ENCODE data around the gene MYG1. TPM values are rescaled to one million over a fixed set of nuclear protein-coding genes. Genes with fewer than 3 reads are reported as not detected.

The MYG1 gene
- polyA plus RNA-seq, 1 of the 3 experiments (the other 2 are of a cell fraction) = 101 TPM

GRCh38 chr12:53267999-53268629 lies 31.4 kb upstream of the MYG1 start, which contains the start of gene ESPL1:
TSS of gene ESPL1 (plus strand) at chr12:53268299. CDS start at chr12:53268767, 468 bp downstream.
- Histone ChIP-seq H3K4me2 (peak within 1 kb of the TSS; percentile 95), H3F3A (replicated peaks; ENCODE audit: insufficient read depth) (no peaks in the 10 kb centered on the region), H3K9me3 (no peaks in the 10 kb centered on the region), H3K27me3 (ENCODE audit: insufficient read depth) (no peaks in the 10 kb centered on the region), H3K36me3 (replicated peaks in 1 of 2; ENCODE audit: control insufficient read depth in 1 of 2, insufficient read depth in 2 of 2, low read length in 1 of 2) (no peaks in the 10 kb centered on the region), H2AFZ (ENCODE audit: low read depth) (peak within 1 kb of the TSS; percentile 90), H3K4me1 (ENCODE audit: control insufficient read depth in 1 of 2, insufficient read depth in 2 of 2, low read depth in 1 of 2, low read length in 1 of 2) (peaks cover 5 to 21% of the 10 kb centered on the region in 2 experiments; a peak in 2 of 4 replicates), H3K9ac (peak within 1 kb of the TSS; percentile 74), H3K9me2 (no peaks in the 10 kb centered on the region), H3K79me2 (ENCODE audit: insufficient read depth) (peaks cover 48% of the 10 kb centered on the region), H4K20me1 (ENCODE audit: insufficient read depth) (no peaks in the 10 kb centered on the region), H3K27ac (ENCODE audit: low read depth in 2 of 2, low read length in 1 of 2) (peak within 1 kb of the TSS; percentile 5 to 20; a peak in 1 of 4 replicates), H3K4me3 (ENCODE audit: low read depth in 2 of 2, low read length in 1 of 2) (peak within 1 kb of the TSS; percentile 76)
- 2% methylated on average over 43 of the region's 58 CpGs for WGBS (ENCODE audit: low lambda C conversion rate)
- CTCF ChIA-PET = interaction anchor here (0.6 to 14.0 kb wide), 29 partner anchors 9 to 992 kb away, joined by 3 to 223 read pairs (median 4); partner anchors contain the start of genes AAAS, CSAD and ZNF740
- POLR2A ChIA-PET = interaction anchor here (0.6 to 1.8 kb wide), 7 partner anchors 10 to 232 kb away, joined by 3 to 6 read pairs (median 4); partner anchors contain the start of gene CSAD
- peak; percentile 95 for DNase-seq
- TF ChIP-seq ELF1 (IDR thresholded peaks at IDR 0.05) (no peak), FOSL2 (IDR thresholded peaks at IDR 0.05; ENCODE audit: borderline replicate concordance, low read depth) (no peak), EP300 (IDR thresholded peaks at IDR 0.05; ENCODE audit: borderline replicate concordance in 1 of 2, low read depth in 1 of 2, low read length in 1 of 2) (no peak; a peak in 1 of 4 replicates), ZBTB33 (IDR thresholded peaks at IDR 0.05; ENCODE audit: borderline replicate concordance, low read depth) (no peak), FOXM1 (IDR thresholded peaks at IDR 0.05; ENCODE audit: low read depth) (peak; percentile 94), FOXJ3 (CRISPR knock-in tag; IDR thresholded peaks at IDR 0.05) (no peak), SIN3A (IDR thresholded peaks at IDR 0.05; ENCODE audit: borderline replicate concordance, low read depth, low read length) (peak; percentile 94), RFX5 (IDR thresholded peaks at IDR 0.05; ENCODE audit: low read length) (no peak), NRF1 (IDR thresholded peaks at IDR 0.05; ENCODE audit: low read depth, low read length) (no peak), EZH2phosphoT487 (IDR thresholded peaks at IDR 0.05; ENCODE audit: borderline replicate concordance, low read depth) (no peak), POLR2AphosphoS5 (IDR thresholded peaks at IDR 0.05; ENCODE audit: low read depth, low read length) (peak; percentile 64; the same call in 1 of the 2 replicates), CTCF (IDR thresholded peaks at IDR 0.05) (peak; percentile 53), RXRA (IDR thresholded peaks at IDR 0.05; ENCODE audit: borderline replicate concordance, low read depth) (no peak), IRF3 (IDR thresholded peaks at IDR 0.05; ENCODE audit: low read depth, low read length) (no peak), PBX3 (IDR thresholded peaks at IDR 0.05) (peak; percentile 62), CHD2 (IDR thresholded peaks at IDR 0.05; ENCODE audit: low read length, partially characterized antibody) (no peak), REST (IDR thresholded peaks at IDR 0.05; ENCODE audit: low read depth, low read length) (no peak), GABPA (IDR thresholded peaks at IDR 0.05; ENCODE audit: low read depth) (no peak; the same call in 1 of the 2 replicates), MEF2A (IDR thresholded peaks at IDR 0.05; ENCODE audit: borderline replicate concordance, low read depth) (no peak), USF1 (IDR thresholded peaks at IDR 0.05; ENCODE audit: borderline replicate concordance, low read depth) (no peak), TCF12 (IDR thresholded peaks at IDR 0.05) (no peak), RAD21 (IDR thresholded peaks at IDR 0.05; ENCODE audit: low read length) (peak; percentile 69), NFIC (IDR thresholded peaks at IDR 0.05; ENCODE audit: borderline replicate concordance) (no peak)
